RWPE1 (cell line): ENCODE measurements around the gene G3BP2.

Experiments used
- CTCF ChIA-PET: fragments of 350-600 bp; sonication (Branson Sonifier 250); formaldehyde crosslinking; extraction: SDS; loops from one replicate; lab custom pipeline; 2021; lab: Yijun Ruan, JAX
- POLR2A ChIA-PET: fragments of 400-600 bp; formaldehyde crosslinking; extraction: SDS; loops from one replicate; lab custom pipeline; 2020; ENCODE audit warnings: antibody characterized with exemption; ENCODE audit not compliant: low non-redundant PET; lab: Yijun Ruan, JAX
- DNase-seq: peaks from one replicate; pipeline ENCODE4 v3.0.0; 2012; ENCODE audit warnings: low spot score
- H3K27ac ChIP-seq: fragments of 450-650 bp; 2 replicates; pipeline ENCODE4 v1.5.1; 2017
- TF ChIP-seq, protein P1 (sequence below): fragments of 450-650 bp; conservative IDR thresholded peaks from 2 replicates; pipeline ENCODE4 v1.5.1; 2017; ENCODE audit warnings: low read depth, mild to moderate bottlenecking

G3BP2 gene

DNA sequence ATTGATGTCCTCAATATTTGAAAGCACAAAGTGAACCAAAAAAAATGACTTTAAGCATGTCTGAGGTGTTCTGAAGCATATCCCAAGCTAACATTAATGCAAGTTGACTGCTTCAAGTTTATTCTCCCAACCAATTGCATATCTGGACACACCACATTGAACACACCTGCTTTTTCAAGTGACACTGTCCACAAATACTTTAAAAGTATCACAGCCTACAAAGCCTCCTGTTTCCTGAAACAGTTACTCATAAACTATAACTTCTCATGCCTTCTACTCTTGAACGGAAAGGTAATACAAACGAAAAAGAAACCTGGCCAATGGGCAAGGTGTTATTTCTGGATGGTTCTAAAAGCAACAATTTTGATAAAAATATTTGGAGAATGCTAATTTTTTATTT lies 44.0 kb downstream of the G3BP2 start:
- ChIA-PET CTCF (no interaction called here), POLR2A (no interaction called here)
- no peak overlapping the region for H3K27ac ChIP-seq
- TF ChIP-seq, protein P1, sequence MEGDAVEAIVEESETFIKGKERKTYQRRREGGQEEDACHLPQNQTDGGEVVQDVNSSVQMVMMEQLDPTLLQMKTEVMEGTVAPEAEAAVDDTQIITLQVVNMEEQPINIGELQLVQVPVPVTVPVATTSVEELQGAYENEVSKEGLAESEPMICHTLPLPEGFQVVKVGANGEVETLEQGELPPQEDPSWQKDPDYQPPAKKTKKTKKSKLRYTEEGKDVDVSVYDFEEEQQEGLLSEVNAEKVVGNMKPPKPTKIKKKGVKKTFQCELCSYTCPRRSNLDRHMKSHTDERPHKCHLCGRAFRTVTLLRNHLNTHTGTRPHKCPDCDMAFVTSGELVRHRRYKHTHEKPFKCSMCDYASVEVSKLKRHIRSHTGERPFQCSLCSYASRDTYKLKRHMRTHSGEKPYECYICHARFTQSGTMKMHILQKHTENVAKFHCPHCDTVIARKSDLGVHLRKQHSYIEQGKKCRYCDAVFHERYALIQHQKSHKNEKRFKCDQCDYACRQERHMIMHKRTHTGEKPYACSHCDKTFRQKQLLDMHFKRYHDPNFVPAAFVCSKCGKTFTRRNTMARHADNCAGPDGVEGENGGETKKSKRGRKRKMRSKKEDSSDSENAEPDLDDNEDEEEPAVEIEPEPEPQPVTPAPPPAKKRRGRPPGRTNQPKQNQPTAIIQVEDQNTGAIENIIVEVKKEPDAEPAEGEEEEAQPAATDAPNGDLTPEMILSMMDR = no peak
- no peak for DNase-seq

DNA sequence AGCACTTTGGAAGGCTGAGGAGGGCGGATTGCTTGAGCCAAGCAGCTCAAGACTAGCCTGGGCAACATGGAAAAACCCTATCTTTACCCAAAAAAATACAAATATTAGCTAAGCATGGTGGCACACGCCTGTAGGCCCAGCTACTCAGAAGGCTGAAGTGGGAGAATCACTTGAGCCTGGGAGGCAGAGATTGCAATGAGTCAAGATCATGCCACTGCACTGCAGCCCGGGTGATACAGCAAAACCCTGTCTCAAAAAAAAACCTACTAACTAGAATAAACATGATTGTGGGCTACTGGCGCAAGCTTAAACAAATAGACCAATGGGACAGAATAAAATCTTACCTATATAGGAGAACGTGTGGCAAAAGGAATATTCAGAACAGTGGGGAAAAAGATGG lies 50.2 kb downstream of the G3BP2 start:
- POLR2A ChIA-PET = no interaction called here
- CTCF ChIA-PET = interaction anchor here (0.6 kb wide), 1 partner anchor 79 kb away, joined by 6 read pairs; no protein-coding TSS in a partner anchor
- DNase-seq = no peak
- H3K27ac ChIP-seq = no peak overlapping the region
- TF ChIP-seq, protein P1 = no peak

DNA sequence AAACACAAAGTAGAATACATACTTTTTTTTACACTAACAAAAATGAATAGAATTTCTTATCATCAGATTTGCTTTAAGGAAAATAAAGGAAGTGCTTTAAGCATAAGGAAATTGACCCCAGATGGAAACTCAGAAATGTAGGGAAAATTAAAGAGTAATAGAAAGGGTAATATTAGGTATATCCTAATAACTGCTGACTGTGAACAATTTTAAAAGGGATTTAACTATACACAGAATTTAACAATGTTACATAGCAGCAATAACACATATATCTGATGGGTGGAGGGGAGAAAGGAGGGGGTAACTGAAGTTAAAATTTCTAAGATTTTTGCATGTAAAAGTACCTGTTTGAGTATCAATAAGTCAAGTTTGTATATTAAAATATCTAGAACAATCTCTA lies 51.5 kb downstream of the G3BP2 start:
- no peak overlapping the region for H3K27ac ChIP-seq
- TF ChIP-seq, protein P1 = no peak
- no peak for DNase-seq
- ChIA-PET POLR2A (no interaction called here), CTCF (no interaction called here)

DNA sequence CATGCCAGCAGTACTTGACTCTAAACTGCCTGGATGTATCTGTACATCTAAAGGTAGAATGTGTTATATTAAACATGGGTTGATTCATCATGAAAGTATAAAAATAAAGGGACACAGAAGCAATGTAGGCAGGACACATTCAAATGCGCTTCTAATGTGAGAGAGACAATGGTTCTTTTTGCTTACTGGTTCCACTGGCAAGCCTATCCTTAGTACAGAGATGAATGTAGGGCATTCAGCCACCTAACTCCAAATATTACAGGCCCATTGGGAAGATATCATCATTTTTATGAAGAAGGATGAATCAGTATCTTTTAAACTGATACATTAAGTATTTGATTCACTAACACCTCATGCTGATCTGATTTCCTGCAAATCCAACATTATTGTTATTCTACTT lies 60.9 kb downstream of the G3BP2 start:
- H3K27ac ChIP-seq = no peak overlapping the region
- ChIA-PET CTCF (no interaction called here), POLR2A (no interaction called here)
- TF ChIP-seq, protein P1 = no peak
- DNase-seq = no peak

DNA sequence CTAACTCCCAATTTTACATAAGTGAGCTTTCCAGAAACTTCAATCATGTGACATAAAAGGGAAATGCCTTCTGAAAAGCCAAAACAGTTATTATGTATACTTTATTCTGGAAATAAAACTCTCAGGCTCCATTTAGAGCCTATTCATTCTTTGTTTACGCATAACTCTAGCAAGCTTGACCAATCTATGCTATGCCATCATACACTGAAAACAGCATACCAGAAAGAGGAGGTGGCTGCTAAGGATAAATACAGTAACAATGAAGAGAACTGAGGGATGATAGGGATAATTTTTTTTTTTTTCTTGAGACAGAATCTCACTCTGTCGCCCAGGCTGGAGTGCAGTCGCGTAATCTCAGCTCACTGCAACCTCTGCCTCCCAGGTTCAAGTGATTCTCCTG lies 67.3 kb downstream of the G3BP2 start:
- DNase-seq = no peak
- POLR2A ChIA-PET = no interaction called here
- H3K27ac ChIP-seq = no peak overlapping the region
- CTCF ChIA-PET = no interaction called here
- TF ChIP-seq, protein P1 = no peak

DNA sequence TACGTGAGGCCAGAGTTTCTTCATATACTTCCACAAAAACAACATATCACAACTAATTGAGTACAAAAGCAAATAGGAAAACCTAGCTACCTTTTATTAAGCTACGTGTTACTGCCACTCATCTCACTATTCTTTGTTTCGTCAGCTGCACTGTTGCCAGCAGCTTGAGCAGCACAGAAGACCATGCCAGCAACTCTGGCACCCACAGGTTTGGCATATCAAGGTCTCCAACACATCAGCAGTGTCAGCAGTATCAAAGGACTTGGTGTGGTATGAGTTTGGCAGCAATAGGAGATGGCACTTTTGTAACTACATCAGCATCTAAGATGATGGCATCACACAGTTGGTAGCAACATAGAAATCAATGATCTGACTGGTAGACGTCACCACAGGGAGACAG lies 73.6 kb downstream of the G3BP2 start:
- ChIA-PET POLR2A (no interaction called here), CTCF (no interaction called here)
- DNase-seq = no peak
- TF ChIP-seq, protein P1 = no peak
- no peak overlapping the region for H3K27ac ChIP-seq

DNA sequence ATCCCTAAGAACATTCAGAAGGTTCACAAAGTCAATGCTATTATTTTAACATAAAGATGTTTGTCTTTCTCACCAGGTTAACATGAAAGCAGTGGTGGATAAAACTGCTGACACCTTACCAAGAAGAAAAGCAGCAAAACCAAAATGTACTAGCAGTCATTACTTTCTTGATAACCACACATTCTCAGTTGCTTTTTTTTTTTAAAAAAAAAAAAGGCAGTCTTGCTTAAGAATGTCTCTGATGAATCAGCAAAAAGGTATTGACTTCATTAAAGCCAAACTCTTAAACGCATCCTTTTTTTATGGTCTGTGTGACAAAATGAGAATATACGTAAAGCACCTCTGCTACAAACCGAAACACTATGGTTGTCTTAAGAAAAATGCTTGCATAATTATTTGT lies 74.8 kb downstream of the G3BP2 start:
- H3K27ac ChIP-seq = no peak overlapping the region
- peak; percentile 8 for DNase-seq
- ChIA-PET POLR2A (no interaction called here), CTCF (interaction anchor here (0.7 kb wide), 1 partner anchor 41 kb away, joined by 3 read pairs; no protein-coding TSS in a partner anchor)
- TF ChIP-seq, protein P1 = no peak
